Measurements from ENCODE around the gene CNTN1. TPM values are rescaled to one million over a fixed set of nuclear protein-coding genes. Genes with fewer than 3 reads are reported as not detected.

Gene CNTN1
- total RNA-seq, 1 donor from 2014 or later: 0.46 TPM

DNA sequence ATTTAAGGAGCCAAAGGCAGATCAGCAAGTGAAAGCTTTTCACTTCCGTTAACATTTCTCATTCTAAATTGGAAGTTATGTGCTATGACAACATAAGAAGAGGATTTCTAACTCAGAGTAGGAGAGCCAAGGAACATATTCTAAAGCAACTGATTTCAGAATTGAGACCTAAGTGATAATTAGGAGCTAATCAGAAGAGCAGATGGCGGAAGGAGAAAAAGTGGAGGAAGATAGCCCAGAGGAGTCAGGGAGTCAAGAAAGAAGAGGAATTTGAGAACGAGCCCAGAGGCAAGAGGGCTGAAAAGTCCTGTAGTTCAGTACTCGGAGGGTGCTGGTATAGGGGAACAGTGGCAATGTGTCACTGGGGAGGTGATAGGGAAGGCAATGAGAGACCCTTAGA, 162.4 kb downstream of the CNTN1 start:
- H3K4me1 Mint-ChIP-seq (ENCODE audit: unreplicated experiment): no peaks in the 10 kb centered on the region
- H3K4me3 Mint-ChIP-seq (ENCODE audit: unreplicated experiment): no peak overlapping the region
- no peaks in the 10 kb centered on the region for H3K36me3 Mint-ChIP-seq (ENCODE audit: low read depth, unreplicated experiment)
- TF ChIP-seq, protein P1, sequence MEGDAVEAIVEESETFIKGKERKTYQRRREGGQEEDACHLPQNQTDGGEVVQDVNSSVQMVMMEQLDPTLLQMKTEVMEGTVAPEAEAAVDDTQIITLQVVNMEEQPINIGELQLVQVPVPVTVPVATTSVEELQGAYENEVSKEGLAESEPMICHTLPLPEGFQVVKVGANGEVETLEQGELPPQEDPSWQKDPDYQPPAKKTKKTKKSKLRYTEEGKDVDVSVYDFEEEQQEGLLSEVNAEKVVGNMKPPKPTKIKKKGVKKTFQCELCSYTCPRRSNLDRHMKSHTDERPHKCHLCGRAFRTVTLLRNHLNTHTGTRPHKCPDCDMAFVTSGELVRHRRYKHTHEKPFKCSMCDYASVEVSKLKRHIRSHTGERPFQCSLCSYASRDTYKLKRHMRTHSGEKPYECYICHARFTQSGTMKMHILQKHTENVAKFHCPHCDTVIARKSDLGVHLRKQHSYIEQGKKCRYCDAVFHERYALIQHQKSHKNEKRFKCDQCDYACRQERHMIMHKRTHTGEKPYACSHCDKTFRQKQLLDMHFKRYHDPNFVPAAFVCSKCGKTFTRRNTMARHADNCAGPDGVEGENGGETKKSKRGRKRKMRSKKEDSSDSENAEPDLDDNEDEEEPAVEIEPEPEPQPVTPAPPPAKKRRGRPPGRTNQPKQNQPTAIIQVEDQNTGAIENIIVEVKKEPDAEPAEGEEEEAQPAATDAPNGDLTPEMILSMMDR (IDR thresholded peaks at IDR 0.05; ENCODE audit: unreplicated experiment): no peak
- H3K27ac Mint-ChIP-seq (ENCODE audit: unreplicated experiment): no peak overlapping the region
- H3K9me3 Mint-ChIP-seq (ENCODE audit: unreplicated experiment): no peaks in the 10 kb centered on the region
- DNase-seq (ENCODE audit: low spot score): no peak
- no peaks in the 10 kb centered on the region for H3K27me3 Mint-ChIP-seq (ENCODE audit: unreplicated experiment)

DNA sequence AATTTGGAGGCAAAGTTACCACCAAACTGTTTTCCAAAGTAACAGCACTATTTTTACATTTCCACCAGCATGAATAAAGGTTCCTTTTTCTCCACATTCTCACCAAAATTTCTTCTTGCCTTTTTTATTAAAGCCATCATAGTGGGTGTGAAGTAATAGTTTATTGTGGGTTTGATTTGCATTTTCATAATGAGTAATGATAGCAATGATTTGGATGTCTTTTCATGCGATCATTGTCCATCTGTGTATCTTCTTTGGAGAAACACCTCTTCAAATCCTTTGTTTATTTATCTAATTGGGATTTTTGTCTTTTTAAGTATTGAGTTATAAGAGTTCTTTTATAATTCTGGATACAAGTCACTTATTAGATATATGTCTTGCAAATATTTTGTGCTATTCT, 172.7 kb downstream of the CNTN1 start:
- no peak overlapping the region for H3K27ac Mint-ChIP-seq (ENCODE audit: unreplicated experiment)
- H3K36me3 Mint-ChIP-seq (ENCODE audit: low read depth, unreplicated experiment): no peaks in the 10 kb centered on the region
- no peak for DNase-seq (ENCODE audit: low spot score)
- H3K4me3 Mint-ChIP-seq (ENCODE audit: unreplicated experiment): no peak overlapping the region
- H3K27me3 Mint-ChIP-seq (ENCODE audit: unreplicated experiment): no peaks in the 10 kb centered on the region
- TF ChIP-seq, protein P1 (IDR thresholded peaks at IDR 0.05; ENCODE audit: unreplicated experiment): no peak
- H3K4me1 Mint-ChIP-seq (ENCODE audit: unreplicated experiment): no peaks in the 10 kb centered on the region
- H3K9me3 Mint-ChIP-seq (ENCODE audit: unreplicated experiment): no peaks in the 10 kb centered on the region

DNA sequence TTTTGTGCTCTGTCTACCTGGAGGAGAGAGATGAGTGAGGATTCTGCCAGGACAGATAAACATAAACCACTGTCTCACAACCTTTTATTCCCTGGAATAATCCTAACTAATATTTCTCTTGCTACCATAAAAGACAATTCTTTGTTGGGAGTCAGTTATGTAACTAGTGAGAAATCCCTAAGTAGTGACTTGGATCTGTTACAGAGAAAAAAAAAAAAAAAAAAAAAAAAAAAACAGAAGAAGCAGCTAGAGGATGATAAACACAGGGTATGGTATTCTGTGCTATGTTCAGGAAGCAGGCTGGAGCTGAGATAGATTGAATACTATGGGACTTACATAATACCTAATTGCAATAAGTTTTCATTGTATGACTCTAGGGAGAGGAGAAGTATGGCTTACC, 178.7 kb downstream of the CNTN1 start:
- H3K9me3 Mint-ChIP-seq (ENCODE audit: unreplicated experiment): no peaks in the 10 kb centered on the region
- no peaks in the 10 kb centered on the region for H3K36me3 Mint-ChIP-seq (ENCODE audit: low read depth, unreplicated experiment)
- no peak for DNase-seq (ENCODE audit: low spot score)
- no peak overlapping the region for H3K27ac Mint-ChIP-seq (ENCODE audit: unreplicated experiment)
- H3K4me3 Mint-ChIP-seq (ENCODE audit: unreplicated experiment): no peak overlapping the region
- no peaks in the 10 kb centered on the region for H3K27me3 Mint-ChIP-seq (ENCODE audit: unreplicated experiment)
- no peaks in the 10 kb centered on the region for H3K4me1 Mint-ChIP-seq (ENCODE audit: unreplicated experiment)
- TF ChIP-seq, protein P1 (IDR thresholded peaks at IDR 0.05; ENCODE audit: unreplicated experiment): no peak

DNA sequence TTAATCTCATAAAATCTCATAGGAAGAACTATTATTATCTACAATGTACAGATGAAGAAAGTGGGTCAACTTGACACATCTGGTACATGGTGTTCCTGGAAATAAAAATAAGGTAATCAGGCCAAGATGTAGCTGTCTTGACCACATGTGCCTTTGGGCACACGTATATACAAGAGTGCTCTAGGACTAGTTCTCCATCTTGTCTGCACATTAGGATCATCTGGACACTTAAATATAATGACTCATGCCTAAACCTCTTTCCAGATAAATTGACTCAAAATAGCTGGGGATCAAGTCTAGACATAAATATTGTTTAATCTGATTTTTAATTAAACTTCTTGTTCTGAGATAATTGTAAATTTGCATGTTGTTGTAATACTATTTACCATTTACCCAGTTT, 182.6 kb downstream of the CNTN1 start:
- TF ChIP-seq, protein P1 (IDR thresholded peaks at IDR 0.05; ENCODE audit: unreplicated experiment): no peak
- no peak overlapping the region for H3K27ac Mint-ChIP-seq (ENCODE audit: unreplicated experiment)
- H3K4me3 Mint-ChIP-seq (ENCODE audit: unreplicated experiment): no peak overlapping the region
- H3K4me1 Mint-ChIP-seq (ENCODE audit: unreplicated experiment): no peaks in the 10 kb centered on the region
- no peaks in the 10 kb centered on the region for H3K36me3 Mint-ChIP-seq (ENCODE audit: low read depth, unreplicated experiment)
- no peaks in the 10 kb centered on the region for H3K27me3 Mint-ChIP-seq (ENCODE audit: unreplicated experiment)
- no peak for DNase-seq (ENCODE audit: low spot score)
- no peaks in the 10 kb centered on the region for H3K9me3 Mint-ChIP-seq (ENCODE audit: unreplicated experiment)

DNA sequence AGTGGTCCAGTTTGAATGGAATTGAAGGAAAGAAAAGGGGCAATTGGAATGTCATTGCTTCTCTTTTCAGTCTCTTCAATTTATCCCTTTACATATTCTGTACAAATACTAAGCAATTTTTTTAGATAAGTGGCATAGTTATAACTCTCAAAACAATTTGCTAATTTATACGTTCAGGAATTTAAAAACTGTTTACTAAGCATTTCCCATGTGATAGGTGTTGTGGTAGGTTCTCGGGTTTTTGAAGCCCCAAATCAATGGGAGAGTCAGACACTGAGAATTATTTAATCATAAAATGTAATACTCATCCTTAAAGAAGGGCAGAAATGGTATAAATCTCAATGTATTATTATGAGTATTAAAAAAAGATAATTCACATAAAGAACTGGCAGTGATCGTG, 197.1 kb downstream of the CNTN1 start:
- TF ChIP-seq, protein P1 (IDR thresholded peaks at IDR 0.05; ENCODE audit: unreplicated experiment): no peak
- Mint-ChIP-seq H3K9me3 (ENCODE audit: unreplicated experiment) (no peaks in the 10 kb centered on the region), H3K4me1 (ENCODE audit: unreplicated experiment) (peaks cover 7% of the 10 kb centered on the region), H3K27me3 (ENCODE audit: unreplicated experiment) (no peaks in the 10 kb centered on the region), H3K4me3 (ENCODE audit: unreplicated experiment) (no peak overlapping the region), H3K27ac (ENCODE audit: unreplicated experiment) (no peak overlapping the region), H3K36me3 (ENCODE audit: low read depth, unreplicated experiment) (no peaks in the 10 kb centered on the region)
- DNase-seq (ENCODE audit: low spot score): no peak

All from endothelial cell (in vitro differentiated cells).